ENCODE measurements around the gene ARL8B. TPM values are rescaled to one million over a fixed set of nuclear protein-coding genes. Genes with fewer than 3 reads are reported as not detected.

Gene ARL8B
- total RNA-seq, 4 donors from 2014 or later = 22.8 to 80.2 (median 51.2) TPM

DNA sequence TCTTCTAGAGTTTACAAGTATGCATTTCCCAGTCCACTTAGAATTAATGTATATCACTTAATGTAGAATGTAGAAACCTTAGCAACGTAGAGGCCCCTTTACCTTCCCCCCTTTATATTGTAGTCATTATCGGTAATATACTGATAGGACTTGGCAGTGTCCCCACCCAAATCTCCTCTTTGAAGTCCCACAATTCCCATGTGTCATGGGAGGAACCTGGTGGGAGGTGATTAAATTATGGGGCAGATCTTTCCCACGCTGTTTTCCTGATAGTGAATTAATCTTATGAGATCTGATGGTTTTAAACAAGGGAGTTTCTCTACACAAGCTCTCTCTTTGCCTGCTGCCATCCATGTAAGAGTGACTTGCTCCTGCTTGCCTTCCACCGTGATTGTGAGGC, 31.0 kb downstream of the ARL8B start:
- Histone ChIP-seq H3K4me3 (no peak overlapping the region), H3K9me3 (no peaks in the 10 kb centered on the region), H3K36me3 (no peaks in the 10 kb centered on the region), H3K27me3 (no peaks in the 10 kb centered on the region), H3K27ac (no peak overlapping the region), H3K4me1 (no peaks in the 10 kb centered on the region)
- DNase-seq = no peak
- intact Hi-C loops (cut with DNase I; ENCODE audit: low total_unique reads) = no loop called here
- no peak for TF ChIP-seq POLR2A (IDR thresholded peaks at IDR 0.05)
- TF ChIP-seq, protein P1, sequence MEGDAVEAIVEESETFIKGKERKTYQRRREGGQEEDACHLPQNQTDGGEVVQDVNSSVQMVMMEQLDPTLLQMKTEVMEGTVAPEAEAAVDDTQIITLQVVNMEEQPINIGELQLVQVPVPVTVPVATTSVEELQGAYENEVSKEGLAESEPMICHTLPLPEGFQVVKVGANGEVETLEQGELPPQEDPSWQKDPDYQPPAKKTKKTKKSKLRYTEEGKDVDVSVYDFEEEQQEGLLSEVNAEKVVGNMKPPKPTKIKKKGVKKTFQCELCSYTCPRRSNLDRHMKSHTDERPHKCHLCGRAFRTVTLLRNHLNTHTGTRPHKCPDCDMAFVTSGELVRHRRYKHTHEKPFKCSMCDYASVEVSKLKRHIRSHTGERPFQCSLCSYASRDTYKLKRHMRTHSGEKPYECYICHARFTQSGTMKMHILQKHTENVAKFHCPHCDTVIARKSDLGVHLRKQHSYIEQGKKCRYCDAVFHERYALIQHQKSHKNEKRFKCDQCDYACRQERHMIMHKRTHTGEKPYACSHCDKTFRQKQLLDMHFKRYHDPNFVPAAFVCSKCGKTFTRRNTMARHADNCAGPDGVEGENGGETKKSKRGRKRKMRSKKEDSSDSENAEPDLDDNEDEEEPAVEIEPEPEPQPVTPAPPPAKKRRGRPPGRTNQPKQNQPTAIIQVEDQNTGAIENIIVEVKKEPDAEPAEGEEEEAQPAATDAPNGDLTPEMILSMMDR (IDR thresholded peaks at IDR 0.05) = no peak

DNA sequence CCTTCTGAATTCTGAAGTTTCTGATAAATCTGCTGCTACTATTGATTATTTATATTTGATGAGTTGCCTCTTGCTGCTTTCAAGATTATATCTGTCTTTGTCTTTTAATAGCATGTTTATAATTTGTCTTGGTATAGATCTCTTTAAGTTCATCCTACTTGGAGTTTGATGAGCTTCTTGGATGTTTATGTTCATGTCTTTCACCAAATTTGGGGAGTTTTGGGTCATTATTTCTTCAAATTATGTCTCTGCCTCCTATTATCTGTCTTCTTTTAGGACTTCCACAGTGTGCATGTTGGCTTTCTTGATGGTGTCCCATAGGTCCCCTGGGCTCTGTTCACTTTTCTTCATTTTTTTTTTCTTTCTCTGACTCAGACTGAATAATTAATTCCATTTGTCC, 33.1 kb downstream of the ARL8B start:
- TF ChIP-seq, protein P1 (IDR thresholded peaks at IDR 0.05) = no peak
- TF ChIP-seq POLR2A (IDR thresholded peaks at IDR 0.05) = no peak
- intact Hi-C loops (cut with DNase I; ENCODE audit: low total_unique reads) = no loop called here

DNA sequence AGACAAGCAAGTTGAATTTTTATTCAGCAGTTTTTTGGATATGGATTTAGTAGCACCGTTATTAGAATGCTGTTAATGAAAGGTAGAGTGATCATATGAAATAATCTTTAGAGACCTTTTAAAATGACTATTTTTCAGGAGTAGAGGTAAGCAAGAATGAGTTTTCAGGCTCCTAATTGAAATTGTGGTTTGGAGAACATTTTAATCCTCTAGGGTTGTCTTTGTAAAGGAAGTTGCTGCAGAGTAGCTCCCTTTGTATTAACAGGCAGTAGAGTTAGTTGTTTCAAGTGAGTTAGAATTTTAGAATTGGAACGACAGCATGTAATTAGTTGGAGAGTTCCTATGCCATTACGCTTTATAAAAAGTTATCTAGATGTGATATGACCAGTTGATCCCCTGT, 38.2 kb downstream of the ARL8B start:
- Histone ChIP-seq H3K4me1 (peaks cover 0 to 5% of the 10 kb centered on the region in 2 donors), H3K27ac (no peak overlapping the region), H3K4me3 (no peak overlapping the region), H3K27me3 (no peaks in the 10 kb centered on the region), H3K36me3 (no peaks in the 10 kb centered on the region), H3K9me3 (no peaks in the 10 kb centered on the region)
- intact Hi-C loops (cut with DNase I; ENCODE audit: low total_unique reads) = no loop called here
- no peak for TF ChIP-seq POLR2A (IDR thresholded peaks at IDR 0.05)
- TF ChIP-seq, protein P1 (IDR thresholded peaks at IDR 0.05) = no peak
- no peak for DNase-seq

More for the DNA sequence above, 33.1 kb downstream of the ARL8B start:
- H3K27me3 ChIP-seq = no peaks in the 10 kb centered on the region
- H3K9me3 ChIP-seq = no peaks in the 10 kb centered on the region
- H3K4me3 ChIP-seq = no peak overlapping the region
- peaks cover 0 to 5% of the 10 kb centered on the region in 2 donors for H3K4me1 ChIP-seq
- H3K36me3 ChIP-seq = no peaks in the 10 kb centered on the region
- no peak overlapping the region for H3K27ac ChIP-seq
- DNase-seq = no peak

DNA sequence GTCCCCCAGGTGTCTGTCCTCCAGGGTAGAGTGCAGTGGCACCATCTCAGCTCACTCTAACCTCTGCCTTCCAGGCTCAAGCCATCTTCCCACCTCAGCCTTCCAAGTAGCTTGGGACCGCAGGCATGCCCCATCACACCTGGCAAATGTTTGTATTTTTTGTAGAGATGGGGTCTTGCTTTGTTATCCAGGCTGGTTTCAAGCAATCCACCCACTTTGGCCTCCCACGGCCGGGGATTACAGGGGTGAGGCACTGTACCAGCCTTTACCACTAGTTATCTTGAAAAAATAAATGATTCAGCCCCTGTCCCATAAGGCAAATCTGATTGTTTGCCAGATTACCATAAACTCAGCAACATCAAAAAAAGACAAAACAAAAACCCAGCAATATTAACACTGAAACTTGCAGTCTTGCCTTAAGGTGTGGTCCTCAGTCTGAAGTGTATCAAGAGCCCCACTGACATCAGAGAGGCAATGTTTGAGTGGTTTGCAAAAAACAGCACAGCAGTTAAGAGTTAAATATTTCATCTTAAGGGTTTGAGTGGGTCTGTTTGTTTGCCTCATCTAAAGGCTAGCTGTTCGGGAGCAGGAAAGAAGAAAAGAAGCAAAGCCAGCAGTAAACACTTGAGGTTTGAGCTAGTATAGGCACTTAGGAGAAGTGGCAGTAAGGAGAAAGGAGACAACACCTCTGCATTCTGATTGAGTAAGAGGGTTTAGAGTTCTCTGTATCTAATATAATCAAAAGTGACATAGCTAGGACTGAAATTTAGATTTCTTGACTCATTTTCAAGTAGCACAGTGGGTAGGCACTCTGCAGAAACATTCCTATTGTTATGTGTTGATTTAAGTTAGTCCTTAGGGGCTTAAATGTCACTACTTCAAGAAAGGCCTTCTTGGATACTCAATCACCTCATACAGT, 39.1 kb downstream of the ARL8B start:
- no peak overlapping the region for H3K4me3 ChIP-seq
- intact Hi-C loops (cut with DNase I; ENCODE audit: low total_unique reads) = no loop called here
- peaks cover 0 to 5% of the 10 kb centered on the region in 2 donors for H3K4me1 ChIP-seq
- DNase-seq = no peak
- H3K9me3 ChIP-seq = no peaks in the 10 kb centered on the region
- no peak overlapping the region for H3K27ac ChIP-seq
- no peaks in the 10 kb centered on the region for H3K27me3 ChIP-seq
- H3K36me3 ChIP-seq = no peaks in the 10 kb centered on the region
- TF ChIP-seq, protein P1 (IDR thresholded peaks at IDR 0.05) = no peak
- no peak for TF ChIP-seq POLR2A (IDR thresholded peaks at IDR 0.05)

DNA sequence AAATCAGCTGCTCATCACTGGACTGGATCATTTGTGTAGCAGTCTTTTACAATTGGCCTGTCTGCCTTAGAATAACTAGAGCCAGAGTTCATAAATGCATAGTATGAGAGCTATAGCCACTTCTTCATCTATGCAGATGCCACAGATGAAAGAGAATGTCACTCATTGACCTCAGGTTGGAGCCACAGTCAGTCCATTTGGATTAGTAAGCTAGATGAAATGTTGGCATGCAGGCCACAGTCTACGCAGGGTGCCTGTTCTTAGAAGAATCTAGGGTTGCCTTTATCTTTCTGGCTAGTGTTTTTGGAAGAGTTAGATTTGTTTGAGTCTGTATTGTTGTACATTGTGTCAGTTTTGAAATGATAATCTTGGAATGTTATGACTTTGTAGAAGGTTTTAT, 40.0 kb downstream of the ARL8B start:
- no peak for TF ChIP-seq POLR2A (IDR thresholded peaks at IDR 0.05)
- TF ChIP-seq, protein P1 (IDR thresholded peaks at IDR 0.05) = no peak
- no peaks in the 10 kb centered on the region for H3K36me3 ChIP-seq
- DNase-seq = no peak
- peaks cover 0 to 5% of the 10 kb centered on the region in 2 donors for H3K4me1 ChIP-seq
- no peak overlapping the region for H3K27ac ChIP-seq
- no peaks in the 10 kb centered on the region for H3K9me3 ChIP-seq
- no peak overlapping the region for H3K4me3 ChIP-seq
- intact Hi-C loops (cut with DNase I; ENCODE audit: low total_unique reads) = no loop called here
- H3K27me3 ChIP-seq = no peaks in the 10 kb centered on the region
